GM20431 (cell line): Measurements from ENCODE around the gene NINL.
"Not testable (repeated sequence)": the region's sequence is repeated elsewhere in the genome, so short reads cannot be mapped to it uniquely, and the experiment has no call there.

Experiments used
- in situ Hi-C: fragments of 300-500 bp; cut with MseI, MboI; formaldehyde crosslinking; loops from one replicate; pipeline ENCODE4 v1.15.0; 2020; ENCODE audit warnings: low sequenced_read_pairs; ENCODE audit not compliant: unreplicated experiment

The NINL gene

GRCh38 chr20:25601659-25602058 lies 16.3 kb upstream of the NINL start:
- in situ Hi-C loops, result loop anchor here (25.0 kb wide), 1 partner anchor 89 kb away; no protein-coding TSS in a partner anchor

- in situ Hi-C loops, result loop anchor here (25.0 kb wide), 1 partner anchor 88 kb away; no protein-coding TSS in a partner anchor
These were observed 15.3 kb upstream of the NINL start for GRCh38 chr20:25600632-25601031.

- in situ Hi-C loops, result no loop called here
These were observed 7.0 kb upstream of the NINL start for GRCh38 chr20:25592135-25592852.

- in situ Hi-C loops, result not testable (repeated sequence)
These were observed 5.4 kb upstream of the NINL start for GRCh38 chr20:25590778-25591177.

- in situ Hi-C loops, result no loop called here
These were observed 3.2 kb upstream of the NINL start for GRCh38 chr20:25588491-25588890.

GRCh38 chr20:25587536-25587935 lies 2.2 kb upstream of the NINL start:
- in situ Hi-C loops, result no loop called here

- in situ Hi-C loops, result no loop called here
These were observed 1.5 kb upstream of the NINL start for GRCh38 chr20:25586877-25587276.

GRCh38 chr20:25583607-25584006 lies 1.7 kb downstream of the NINL start:
- in situ Hi-C loops, result not testable (repeated sequence)

- in situ Hi-C loops, result no loop called here
These were observed 4.6 kb downstream of the NINL start for GRCh38 chr20:25580711-25581110.

- in situ Hi-C loops, result no loop called here
These were observed 6.1 kb downstream of the NINL start for GRCh38 chr20:25579081-25579770.

GRCh38 chr20:25576783-25577530 lies 8.4 kb downstream of the NINL start:
- in situ Hi-C loops, result no loop called here

GRCh38 chr20:25574411-25574810 lies 10.9 kb downstream of the NINL start:
- in situ Hi-C loops, result no loop called here

GRCh38 chr20:25573288-25574251 lies 11.8 kb downstream of the NINL start:
- in situ Hi-C loops, result no loop called here

GRCh38 chr20:25571817-25572216 lies 13.5 kb downstream of the NINL start:
- in situ Hi-C loops, result no loop called here

- in situ Hi-C loops, result no loop called here
These were observed 14.1 kb downstream of the NINL start for GRCh38 chr20:25571240-25571639.

GRCh38 chr20:25570148-25570530 lies 15.2 kb downstream of the NINL start:
- in situ Hi-C loops, result no loop called here

- in situ Hi-C loops, result no loop called here
These were observed 18.0 kb downstream of the NINL start for GRCh38 chr20:25567286-25567685.

GRCh38 chr20:25566821-25567220 lies 18.5 kb downstream of the NINL start:
- in situ Hi-C loops, result no loop called here

GRCh38 chr20:25565578-25566157 lies 19.7 kb downstream of the NINL start:
- in situ Hi-C loops, result no loop called here
